HEK293T (cell line): ENCODE results near the gene STX1B.

Experiments
- BHLHE40 ChIP-seq: fragments of 450-650 bp; IDR thresholded peaks from 2 replicates; pipeline ENCODE4 v1.6.1; 2016; ENCODE audit warnings: mild to moderate bottlenecking, moderate library complexity, borderline replicate concordance
- ELF4 ChIP-seq: fragments of 450-650 bp; IDR thresholded peaks from 2 replicates; pipeline ENCODE4 v1.6.1; 2017; ENCODE audit warnings: antibody characterized with exemption
- FOXA1 ChIP-seq: fragments of 450-650 bp; IDR thresholded peaks from 2 replicates; pipeline ENCODE4 v1.6.1; 2016; ENCODE audit warnings: mild to moderate bottlenecking
- FOXK2 ChIP-seq: fragments of 450-650 bp; IDR thresholded peaks from 2 replicates; pipeline ENCODE4 v1.6.1; 2016; ENCODE audit warnings: mild to moderate bottlenecking
- FOXM1 ChIP-seq: fragments of 450-650 bp; IDR thresholded peaks from 2 replicates; pipeline ENCODE4 v1.6.1; 2017; ENCODE audit warnings: mild to moderate bottlenecking, borderline replicate concordance
- HDGF ChIP-seq: fragments of 450-650 bp; IDR thresholded peaks from 2 replicates; pipeline ENCODE4 v1.6.1; 2017; ENCODE audit warnings: antibody characterized with exemption, borderline replicate concordance
- NFRKB ChIP-seq: fragments of 450-650 bp; IDR thresholded peaks from 2 replicates; pipeline ENCODE4 v1.6.1; 2016; ENCODE audit warnings: mild to moderate bottlenecking, moderate library complexity
- PKNOX1 ChIP-seq: fragments of 450-650 bp; IDR thresholded peaks from 2 replicates; pipeline ENCODE4 v1.6.1; 2016
- SP1 ChIP-seq: fragments of 450-650 bp; IDR thresholded peaks from 2 replicates; pipeline ENCODE4 v1.6.1; 2017
- SUZ12 ChIP-seq: fragments of 450-650 bp; IDR thresholded peaks from 2 replicates; pipeline ENCODE4 v1.6.1; 2016; ENCODE audit warnings: mild to moderate bottlenecking

GRCh38 chr16:31020536-31020935 lies 10.1 kb upstream of the STX1B start:
- no peak for TF ChIP-seq SP1
- no peak for TF ChIP-seq BHLHE40
- TF ChIP-seq FOXK2: no peak
- TF ChIP-seq NFRKB: no peak
- TF ChIP-seq ELF4: no peak
- TF ChIP-seq SUZ12: no peak
- TF ChIP-seq PKNOX1: no peak
- no peak for TF ChIP-seq FOXA1
- no peak for TF ChIP-seq HDGF
- no peak for TF ChIP-seq FOXM1
